ENCODE results near the gene DUOX2. TPM values are rescaled to one million over a fixed set of nuclear protein-coding genes. Genes with fewer than 3 reads are reported as not detected.

Gene DUOX2
- total and polyA plus RNA-seq, 4 donors, result 0.06 to 0.08 TPM; not detected in 2

GRCh38 chr15:45156744-45157455 is 42.9 kb upstream of the DUOX2 start:
- DNase-seq (ENCODE audit: low spot score), result no peak
- TF ChIP-seq RAD21 (IDR thresholded peaks at IDR 0.05), result no peak
- no peak for TF ChIP-seq YY1 (IDR thresholded peaks at IDR 0.05)
- TF ChIP-seq JUND (IDR thresholded peaks at IDR 0.05), result no peak
- no peak for TF ChIP-seq RXRA (IDR thresholded peaks at IDR 0.05)
- no peak for TF ChIP-seq HNF4G (IDR thresholded peaks at IDR 0.05)
- no peak for TF ChIP-seq SP1 (IDR thresholded peaks at IDR 0.05)
- no peak for TF ChIP-seq GABPA (IDR thresholded peaks at IDR 0.05 in 1 of 2, conservative IDR thresholded peaks at IDR 0.05 in 1 of 2)
- TF ChIP-seq FOXA1 (IDR thresholded peaks at IDR 0.05), result no peak
- TF ChIP-seq EGR1 (IDR thresholded peaks at IDR 0.05; ENCODE audit: low read depth in 2 of 2), result no peak
- no peak for TF ChIP-seq MAX (IDR thresholded peaks at IDR 0.05)
- TF ChIP-seq NR2F2 (IDR thresholded peaks at IDR 0.05), result no peak
- TF ChIP-seq FOXA2 (IDR thresholded peaks at IDR 0.05), result no peak
- TF ChIP-seq CTCF (IDR thresholded peaks at IDR 0.05; ENCODE audit: low read depth, low read length, missing input control), result no peak
- TF ChIP-seq HNF4A (conservative IDR thresholded peaks at IDR 0.05), result no peak
- TF ChIP-seq TAF1 (conservative IDR thresholded peaks at IDR 0.05), result no peak

GRCh38 chr15:45155739-45156138 is 41.8 kb upstream of the DUOX2 start:
- H3K4me3 ChIP-seq (ENCODE audit: low read depth in 1 of 3, low read length in 3 of 3), result no peak overlapping the region
- H3K9me3 ChIP-seq (ENCODE audit: control insufficient read depth in 4 of 4, low read length in 3 of 4), result no peaks in the 10 kb centered on the region
- no peak for TF ChIP-seq JUND (IDR thresholded peaks at IDR 0.05)
- no peak for TF ChIP-seq GABPA (IDR thresholded peaks at IDR 0.05 in 1 of 2, conservative IDR thresholded peaks at IDR 0.05 in 1 of 2)
- no peak for TF ChIP-seq EGR1 (IDR thresholded peaks at IDR 0.05; ENCODE audit: low read depth in 2 of 2)
- TF ChIP-seq CTCF (IDR thresholded peaks at IDR 0.05; ENCODE audit: low read depth, low read length, missing input control), result no peak
- no peak for TF ChIP-seq REST (IDR thresholded peaks at IDR 0.05)
- no peak for TF ChIP-seq HNF4A (conservative IDR thresholded peaks at IDR 0.05)
- H3K36me3 ChIP-seq (ENCODE audit: control insufficient read depth in 4 of 4, insufficient read depth in 3 of 4, low read depth in 1 of 4, low read length in 3 of 4), result no peaks in the 10 kb centered on the region
- DNase-seq (ENCODE audit: low spot score), result no peak
- 91% methylated on average over 8 of the region's 8 CpGs for WGBS
- no peak overlapping the region for H3K9ac ChIP-seq (ENCODE audit: low read depth in 1 of 2, low read length in 2 of 2)
- no peak overlapping the region for H3K27ac ChIP-seq (ENCODE audit: low read depth in 1 of 2, low read length in 2 of 2)
- no peaks in the 10 kb centered on the region for H3K4me1 ChIP-seq (ENCODE audit: control insufficient read depth in 4 of 4, insufficient read depth in 4 of 4, low read length in 3 of 4)
- H3K27me3 ChIP-seq (ENCODE audit: control insufficient read depth in 4 of 4, insufficient read depth in 4 of 4, low read length in 3 of 4), result no peaks in the 10 kb centered on the region

More at GRCh38 chr15:45156744-45157455, 42.9 kb upstream of the DUOX2 start:
- no peak overlapping the region for H3K4me3 ChIP-seq (ENCODE audit: low read depth in 1 of 3, low read length in 3 of 3)
- no peak overlapping the region for H3K9ac ChIP-seq (ENCODE audit: low read depth in 1 of 2, low read length in 2 of 2)
- H3K36me3 ChIP-seq (ENCODE audit: control insufficient read depth in 4 of 4, insufficient read depth in 3 of 4, low read depth in 1 of 4, low read length in 3 of 4), result no peaks in the 10 kb centered on the region
- 89% methylated on average over 7 of the region's 7 CpGs for WGBS
- no peaks in the 10 kb centered on the region for H3K4me1 ChIP-seq (ENCODE audit: control insufficient read depth in 4 of 4, insufficient read depth in 4 of 4, low read length in 3 of 4)
- no peaks in the 10 kb centered on the region for H3K9me3 ChIP-seq (ENCODE audit: control insufficient read depth in 4 of 4, low read length in 3 of 4)
- H3K27ac ChIP-seq (ENCODE audit: low read depth in 1 of 2, low read length in 2 of 2), result no peak overlapping the region
- H3K27me3 ChIP-seq (ENCODE audit: control insufficient read depth in 4 of 4, insufficient read depth in 4 of 4, low read length in 3 of 4), result no peaks in the 10 kb centered on the region
